GM06990 (cell line): ENCODE results near the gene CEP170B.
A peak's percentile ranks its signal among the peaks of the same experiment; 100 is the strongest.

Experiments
- DNase-seq: peaks from one replicate; pipeline ENCODE4 v3.0.0-alpha.2; 2011; ENCODE audit not compliant: insufficient read length; ENCODE audit errors: extremely low read depth
- H3K27me3 ChIP-seq: replicated peaks from 2 replicates; pipeline ENCODE4 v1.6.0; 2011; ENCODE audit warnings: low read length; ENCODE audit not compliant: control insufficient read depth, insufficient read depth
- H3K36me3 ChIP-seq: 2 replicates; pipeline ENCODE4 v1.5.1; 2011; ENCODE audit warnings: low read length; ENCODE audit not compliant: control insufficient read depth, insufficient read depth
- H3K4me3 ChIP-seq: replicated peaks from 2 replicates; pipeline ENCODE4 v1.5.1; 2011; ENCODE audit warnings: low read depth, mild to moderate bottlenecking, control low read depth, low read length
- TF ChIP-seq, protein P1 (sequence below): IDR thresholded peaks from 2 replicates; pipeline ENCODE4 v1.5.1; 2011; ENCODE audit warnings: low read length, control low read depth, mild to moderate bottlenecking, inconsistent platforms; ENCODE audit not compliant: insufficient read depth, poor library complexity, severe bottlenecking

Gene CEP170B

GRCh38 chr14:104926619-104927431 lies 61.8 kb downstream of the CEP170B start:
- Histone ChIP-seq H3K4me3 (peak overlapping the region; percentile 20; the same call in 1 of the 2 replicates), H3K27me3 (no peaks in the 10 kb centered on the region), H3K36me3 (no peaks in the 10 kb centered on the region)
- TF ChIP-seq, protein P1, sequence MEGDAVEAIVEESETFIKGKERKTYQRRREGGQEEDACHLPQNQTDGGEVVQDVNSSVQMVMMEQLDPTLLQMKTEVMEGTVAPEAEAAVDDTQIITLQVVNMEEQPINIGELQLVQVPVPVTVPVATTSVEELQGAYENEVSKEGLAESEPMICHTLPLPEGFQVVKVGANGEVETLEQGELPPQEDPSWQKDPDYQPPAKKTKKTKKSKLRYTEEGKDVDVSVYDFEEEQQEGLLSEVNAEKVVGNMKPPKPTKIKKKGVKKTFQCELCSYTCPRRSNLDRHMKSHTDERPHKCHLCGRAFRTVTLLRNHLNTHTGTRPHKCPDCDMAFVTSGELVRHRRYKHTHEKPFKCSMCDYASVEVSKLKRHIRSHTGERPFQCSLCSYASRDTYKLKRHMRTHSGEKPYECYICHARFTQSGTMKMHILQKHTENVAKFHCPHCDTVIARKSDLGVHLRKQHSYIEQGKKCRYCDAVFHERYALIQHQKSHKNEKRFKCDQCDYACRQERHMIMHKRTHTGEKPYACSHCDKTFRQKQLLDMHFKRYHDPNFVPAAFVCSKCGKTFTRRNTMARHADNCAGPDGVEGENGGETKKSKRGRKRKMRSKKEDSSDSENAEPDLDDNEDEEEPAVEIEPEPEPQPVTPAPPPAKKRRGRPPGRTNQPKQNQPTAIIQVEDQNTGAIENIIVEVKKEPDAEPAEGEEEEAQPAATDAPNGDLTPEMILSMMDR = no peak
- DNase-seq = peak; percentile 82

DNA sequence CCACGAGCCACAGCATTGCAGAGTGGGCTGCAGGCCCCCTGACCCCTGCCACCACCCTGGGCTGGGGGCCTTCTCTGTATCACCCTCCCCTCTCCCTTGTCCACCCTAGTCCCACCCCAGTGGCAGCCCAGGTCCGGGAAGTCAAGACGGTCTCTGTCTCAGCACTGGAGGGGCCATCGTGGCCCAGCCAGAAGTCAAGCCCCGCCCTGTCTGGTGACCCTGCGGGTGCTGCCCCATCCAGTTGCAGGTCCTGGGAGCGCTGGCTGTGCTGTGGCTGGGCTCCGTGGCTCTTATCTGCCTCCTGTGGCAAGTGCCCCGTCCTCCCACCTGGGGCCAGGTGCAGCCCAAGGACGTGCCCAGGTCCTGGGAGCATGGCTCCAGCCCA lies 62.4 kb downstream of the CEP170B start:
- Histone ChIP-seq H3K4me3 (no peak overlapping the region), H3K27me3 (no peaks in the 10 kb centered on the region), H3K36me3 (no peaks in the 10 kb centered on the region)
- TF ChIP-seq, protein P1 = no peak
- no peak for DNase-seq

- H3K27me3 ChIP-seq = no peaks in the 10 kb centered on the region
- no peak for DNase-seq
- H3K4me3 ChIP-seq = no peak overlapping the region
- TF ChIP-seq, protein P1 = peak; percentile 10
- H3K36me3 ChIP-seq = no peaks in the 10 kb centered on the region
Observed at GRCh38 chr14:104927901-104928300, 62.8 kb downstream of the CEP170B start.

DNA sequence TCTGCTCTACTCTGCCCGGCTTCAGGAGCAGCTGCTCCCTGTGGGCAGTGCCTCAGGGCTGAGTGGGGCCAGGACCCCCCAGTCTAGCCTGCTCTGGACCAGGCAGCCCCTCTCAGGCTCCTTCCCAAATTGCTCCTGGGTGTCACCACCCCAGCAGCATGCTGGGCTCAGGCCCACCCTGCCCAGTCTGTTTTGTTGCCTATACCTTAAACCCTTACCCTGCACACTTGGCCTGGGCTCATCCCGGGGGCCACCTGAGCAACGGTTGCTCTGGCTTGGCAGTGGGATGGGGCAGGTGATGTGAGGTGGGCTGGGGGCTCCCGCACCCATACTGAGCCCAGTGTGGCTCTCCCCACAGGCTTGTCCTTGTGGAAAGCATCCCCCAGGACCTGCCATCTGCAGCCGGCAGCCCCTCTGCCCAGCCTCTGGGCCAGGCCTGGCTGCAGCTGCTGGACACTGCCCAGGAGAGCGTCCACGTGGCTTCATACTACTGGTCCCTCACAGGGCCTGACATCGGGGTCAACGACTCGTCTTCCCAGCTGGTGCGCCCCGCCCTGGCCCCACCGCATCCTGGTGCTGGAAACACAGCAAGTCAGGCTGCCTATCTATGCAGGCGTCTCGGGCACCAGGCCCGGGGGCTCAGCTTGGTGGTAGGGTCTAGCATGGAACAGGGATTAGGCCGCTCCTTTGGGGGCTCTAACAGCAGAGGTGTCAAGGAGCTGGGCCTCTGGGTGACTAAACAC lies 63.5 kb downstream of the CEP170B start:
- Histone ChIP-seq H3K4me3 (no peak overlapping the region), H3K27me3 (no peaks in the 10 kb centered on the region), H3K36me3 (no peaks in the 10 kb centered on the region)
- DNase-seq = no peak
- TF ChIP-seq, protein P1 = no peak

GRCh38 chr14:104929268-104930230 lies 64.5 kb downstream of the CEP170B start:
- H3K27me3 ChIP-seq = peaks cover 2% of the 10 kb centered on the region; the same call in 1 of the 2 replicates
- no peak overlapping the region for H3K4me3 ChIP-seq
- no peaks in the 10 kb centered on the region for H3K36me3 ChIP-seq
- no peak for DNase-seq
- TF ChIP-seq, protein P1 = no peak
